ENCODE measurements around the gene MARF1. TPM values are rescaled to one million over a fixed set of nuclear protein-coding genes. Genes with fewer than 3 reads are reported as not detected.

MARF1 gene
- total and polyA plus RNA-seq, 9 of the 15 experiments (the other 6 are each of a cell fraction or from before 2014, with no cell fraction given): 4.7 to 33.2 (median 11.7) TPM

DNA sequence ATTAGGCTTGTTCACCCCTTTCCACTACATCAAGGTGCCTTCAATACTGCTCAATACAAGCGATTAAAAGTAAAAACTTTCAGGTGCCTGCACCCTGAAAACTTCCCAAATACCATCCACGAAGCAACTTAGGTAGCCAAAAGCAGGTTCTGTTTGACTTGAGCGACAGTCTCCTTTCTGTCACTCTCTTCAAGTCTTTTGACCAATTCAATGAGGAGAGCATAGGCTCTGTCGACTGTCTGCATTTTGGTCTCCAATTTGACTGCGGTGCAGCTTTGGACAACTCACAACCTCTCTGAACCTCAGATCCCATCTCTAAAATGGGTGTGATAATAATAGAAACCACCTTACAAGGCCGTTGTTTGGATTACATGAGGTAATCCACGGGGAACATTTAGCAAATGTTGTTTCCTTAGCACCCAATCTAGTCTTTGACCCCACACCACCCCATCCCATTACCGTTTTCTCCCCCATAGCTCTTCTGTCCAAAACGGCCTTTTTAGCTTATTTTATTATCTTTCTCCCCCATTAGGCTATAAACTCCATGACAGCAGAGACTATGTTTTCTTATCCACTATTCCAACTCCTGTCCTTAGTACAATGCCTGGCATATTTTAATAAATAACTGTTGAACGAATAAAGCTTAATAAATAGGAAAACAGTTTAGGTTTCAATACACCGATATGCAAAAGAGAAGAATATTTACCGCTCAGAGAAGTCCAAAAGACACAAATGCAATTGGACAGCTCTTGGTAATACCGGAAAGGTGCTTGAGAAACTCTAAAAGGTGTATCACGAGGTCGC is 999 bp downstream of the MARF1 start (continued):
- no peak for TF ChIP-seq ELF2 (CRISPR knock-in tag; IDR thresholded peaks at IDR 0.05)
- no peak for TF ChIP-seq ZC3H8 (IDR thresholded peaks at IDR 0.05)
- TF ChIP-seq, protein P1, sequence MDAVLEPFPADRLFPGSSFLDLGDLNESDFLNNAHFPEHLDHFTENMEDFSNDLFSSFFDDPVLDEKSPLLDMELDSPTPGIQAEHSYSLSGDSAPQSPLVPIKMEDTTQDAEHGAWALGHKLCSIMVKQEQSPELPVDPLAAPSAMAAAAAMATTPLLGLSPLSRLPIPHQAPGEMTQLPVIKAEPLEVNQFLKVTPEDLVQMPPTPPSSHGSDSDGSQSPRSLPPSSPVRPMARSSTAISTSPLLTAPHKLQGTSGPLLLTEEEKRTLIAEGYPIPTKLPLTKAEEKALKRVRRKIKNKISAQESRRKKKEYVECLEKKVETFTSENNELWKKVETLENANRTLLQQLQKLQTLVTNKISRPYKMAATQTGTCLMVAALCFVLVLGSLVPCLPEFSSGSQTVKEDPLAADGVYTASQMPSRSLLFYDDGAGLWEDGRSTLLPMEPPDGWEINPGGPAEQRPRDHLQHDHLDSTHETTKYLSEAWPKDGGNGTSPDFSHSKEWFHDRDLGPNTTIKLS (IDR thresholded peaks at IDR 0.05; ENCODE audit: borderline replicate concordance, low read depth): 0 out of 2 replicates have a peak, but pooled peaks have one; percentile 18
- no peak for TF ChIP-seq SPI1 (IDR thresholded peaks at IDR 0.05; ENCODE audit: borderline replicate concordance, low read depth, low read length)
- TF ChIP-seq NCOA4 (IDR thresholded peaks at IDR 0.05; ENCODE audit: partially characterized antibody): no peak
- TF ChIP-seq ASH1L (IDR thresholded peaks at IDR 0.05; ENCODE audit: borderline replicate concordance, low read depth, partially characterized antibody): peak; percentile 30
- TF ChIP-seq SP2 (IDR thresholded peaks at IDR 0.05; ENCODE audit: extremely low read depth, low read depth, low read length, poor library complexity, severe bottlenecking): no peak
- TF ChIP-seq PYGO2 (tag; IDR thresholded peaks at IDR 0.05): no peak
- no peak for TF ChIP-seq HNRNPH1 (optimal IDR thresholded peaks at IDR 0.05; ENCODE audit: low read depth, low read length)
- TF ChIP-seq NR2C2 (CRISPR knock-in tag; IDR thresholded peaks at IDR 0.05): no peak
- no peak for TF ChIP-seq NR2C2 (tag; IDR thresholded peaks at IDR 0.05)
- no peak for TF ChIP-seq DNMT1 (IDR thresholded peaks at IDR 0.05)
- TF ChIP-seq MED1 (CRISPR knock-in tag; IDR thresholded peaks at IDR 0.05; ENCODE audit: borderline replicate concordance): no peak
- TF ChIP-seq BDP1 (IDR thresholded peaks at IDR 0.05; ENCODE audit: insufficient read depth, insufficient read length): no peak
- TF ChIP-seq ESRRA (IDR thresholded peaks at IDR 0.05; ENCODE audit: borderline replicate concordance, low read depth): no peak
- peak; percentile 7; the same call in 1 of the 2 replicates for TF ChIP-seq SMAD4 (CRISPR knock-in tag; conservative IDR thresholded peaks at IDR 0.05)
- TF ChIP-seq ARID2 (IDR thresholded peaks at IDR 0.05): no peak
- TF ChIP-seq THRAP3 (IDR thresholded peaks at IDR 0.05; ENCODE audit: borderline replicate concordance): no peak
- TF ChIP-seq GTF2E2 (tag; IDR thresholded peaks at IDR 0.05): 0 out of 2 replicates have a peak, but pooled peaks have one; percentile 2
- TF ChIP-seq CXXC5 (CRISPR knock-in tag; IDR thresholded peaks at IDR 0.05): no peak
- TF ChIP-seq HNRNPLL (IDR thresholded peaks at IDR 0.05; ENCODE audit: low read depth, low read length, poor library complexity, severe bottlenecking): no peak
- no peak for TF ChIP-seq FOXA1 (IDR thresholded peaks at IDR 0.05; ENCODE audit: borderline replicate concordance)
- TF ChIP-seq SMC3 (conservative IDR thresholded peaks at IDR 0.05; ENCODE audit: insufficient read depth, low read depth, low read length): no peak
- TF ChIP-seq, protein P2, sequence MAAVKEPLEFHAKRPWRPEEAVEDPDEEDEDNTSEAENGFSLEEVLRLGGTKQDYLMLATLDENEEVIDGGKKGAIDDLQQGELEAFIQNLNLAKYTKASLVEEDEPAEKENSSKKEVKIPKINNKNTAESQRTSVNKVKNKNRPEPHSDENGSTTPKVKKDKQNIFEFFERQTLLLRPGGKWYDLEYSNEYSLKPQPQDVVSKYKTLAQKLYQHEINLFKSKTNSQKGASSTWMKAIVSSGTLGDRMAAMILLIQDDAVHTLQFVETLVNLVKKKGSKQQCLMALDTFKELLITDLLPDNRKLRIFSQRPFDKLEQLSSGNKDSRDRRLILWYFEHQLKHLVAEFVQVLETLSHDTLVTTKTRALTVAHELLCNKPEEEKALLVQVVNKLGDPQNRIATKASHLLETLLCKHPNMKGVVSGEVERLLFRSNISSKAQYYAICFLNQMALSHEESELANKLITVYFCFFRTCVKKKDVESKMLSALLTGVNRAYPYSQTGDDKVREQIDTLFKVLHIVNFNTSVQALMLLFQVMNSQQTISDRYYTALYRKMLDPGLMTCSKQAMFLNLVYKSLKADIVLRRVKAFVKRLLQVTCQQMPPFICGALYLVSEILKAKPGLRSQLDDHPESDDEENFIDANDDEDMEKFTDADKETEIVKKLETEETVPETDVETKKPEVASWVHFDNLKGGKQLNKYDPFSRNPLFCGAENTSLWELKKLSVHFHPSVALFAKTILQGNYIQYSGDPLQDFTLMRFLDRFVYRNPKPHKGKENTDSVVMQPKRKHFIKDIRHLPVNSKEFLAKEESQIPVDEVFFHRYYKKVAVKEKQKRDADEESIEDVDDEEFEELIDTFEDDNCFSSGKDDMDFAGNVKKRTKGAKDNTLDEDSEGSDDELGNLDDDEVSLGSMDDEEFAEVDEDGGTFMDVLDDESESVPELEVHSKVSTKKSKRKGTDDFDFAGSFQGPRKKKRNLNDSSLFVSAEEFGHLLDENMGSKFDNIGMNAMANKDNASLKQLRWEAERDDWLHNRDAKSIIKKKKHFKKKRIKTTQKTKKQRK (IDR thresholded peaks at IDR 0.05; ENCODE audit: borderline replicate concordance, low read depth, low read length): no peak
- TF ChIP-seq MCM5 (IDR thresholded peaks at IDR 0.05; ENCODE audit: low read depth): no peak
- no peak for TF ChIP-seq ZNF140 (CRISPR knock-in tag; IDR thresholded peaks at IDR 0.05)
